Activated CD8-positive, alpha-beta T cell treated with anti-CD3 and anti-CD28 coated beads, Interleukin-2, amount 10 ng/mL, durations not matched to agents 7 days and 5 days (primary cell): Measurements from ENCODE around the gene TBPL1. TPM values are rescaled to one million over a fixed set of nuclear protein-coding genes. Genes with fewer than 3 reads are reported as not detected.
"Not testable (repeated sequence)": the region's sequence is repeated elsewhere in the genome, so short reads cannot be mapped to it uniquely, and the experiment has no call there.

Experiments
- ATAC-seq: fragments of 150-1000 bp; cut with Tn5 transposase; one replicate; pipeline ENCODE4 v1.10.0; 2021; ENCODE audit warnings: moderate library complexity
- CTCF ChIA-PET: fragments of 350-600 bp; sonication (Branson Sonifier 250); formaldehyde crosslinking; loops from one replicate; lab custom pipeline; 2021; ENCODE audit warnings: antibody characterized with exemption; lab: Charles Lee
- POLR2A ChIA-PET: fragments of 350-600 bp; sonication (Branson Sonifier 250); formaldehyde crosslinking; loops from one replicate; lab custom pipeline; 2021; ENCODE audit warnings: antibody characterized with exemption; lab: Charles Lee
- DNase-seq: peaks from one replicate; pipeline ENCODE4 v3.0.0-alpha.2; 2020
- H3K27ac Mint-ChIP-seq: one replicate; pipeline ENCODE4 v1.8.0; 2021; ENCODE audit warnings: mild to moderate bottlenecking, mixed read lengths
- H3K27me3 Mint-ChIP-seq: one replicate; pipeline ENCODE4 v1.8.0; 2021; ENCODE audit warnings: low read depth, mixed read lengths
- H3K36me3 Mint-ChIP-seq: one replicate; pipeline ENCODE4 v1.8.0; 2021; ENCODE audit warnings: low read depth, mixed read lengths
- H3K4me1 Mint-ChIP-seq: one replicate; pipeline ENCODE4 v1.8.0; 2021; ENCODE audit warnings: low read depth, mixed read lengths
- H3K4me3 Mint-ChIP-seq: one replicate; pipeline ENCODE4 v1.8.0; 2021; ENCODE audit warnings: mild to moderate bottlenecking, mixed read lengths
- H3K9me3 Mint-ChIP-seq: one replicate; pipeline ENCODE4 v1.8.0; 2022; ENCODE audit warnings: mixed read lengths; ENCODE audit not compliant: insufficient read depth
- total RNA-seq, 2 experiments: library from RNA; stranded (reverse); gene quantifications; one replicate each; pipeline ENCODE4 v1.2.3, GENCODE V29; 2021

TBPL1 gene
- total RNA-seq, 2 experiments from 2014 or later: 29.1 to 35.2 TPM

DNA sequence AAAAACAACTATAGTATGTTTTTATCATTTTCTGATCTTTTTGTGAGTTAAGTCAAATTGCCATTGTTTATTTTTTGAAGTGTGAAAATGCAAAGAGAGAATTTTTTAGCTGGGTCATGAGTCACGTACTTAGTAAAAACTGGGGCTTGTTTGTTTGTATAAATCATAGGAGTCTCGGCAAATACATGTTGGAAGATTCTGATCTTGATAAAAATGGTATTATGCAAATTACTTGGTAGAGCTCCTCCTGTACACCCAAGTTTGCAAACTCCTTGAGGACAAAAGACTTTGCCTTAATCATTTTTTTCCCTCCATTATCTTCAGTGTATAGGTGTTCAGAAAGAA is 25.8 kb downstream of the TBPL1 start:
- ChIA-PET CTCF (interaction anchor here (1.2 to 4.7 kb wide), 4 partner anchors 55 to 118 kb away, joined by 3 to 26 read pairs (median 14); no protein-coding TSS in a partner anchor), POLR2A (interaction anchor here (0.6 kb wide), 1 partner anchor 11 kb away, joined by 3 read pairs; no protein-coding TSS in a partner anchor)
- H3K27ac Mint-ChIP-seq: no peak overlapping the region
- H3K9me3 Mint-ChIP-seq: no peaks in the 10 kb centered on the region
- H3K36me3 Mint-ChIP-seq: peaks cover 22% of the 10 kb centered on the region
- no peak overlapping the region for H3K4me3 Mint-ChIP-seq
- DNase-seq: no peak
- no peaks in the 10 kb centered on the region for H3K27me3 Mint-ChIP-seq
- peaks cover 28% of the 10 kb centered on the region for H3K4me1 Mint-ChIP-seq
- ATAC-seq: no peak

DNA sequence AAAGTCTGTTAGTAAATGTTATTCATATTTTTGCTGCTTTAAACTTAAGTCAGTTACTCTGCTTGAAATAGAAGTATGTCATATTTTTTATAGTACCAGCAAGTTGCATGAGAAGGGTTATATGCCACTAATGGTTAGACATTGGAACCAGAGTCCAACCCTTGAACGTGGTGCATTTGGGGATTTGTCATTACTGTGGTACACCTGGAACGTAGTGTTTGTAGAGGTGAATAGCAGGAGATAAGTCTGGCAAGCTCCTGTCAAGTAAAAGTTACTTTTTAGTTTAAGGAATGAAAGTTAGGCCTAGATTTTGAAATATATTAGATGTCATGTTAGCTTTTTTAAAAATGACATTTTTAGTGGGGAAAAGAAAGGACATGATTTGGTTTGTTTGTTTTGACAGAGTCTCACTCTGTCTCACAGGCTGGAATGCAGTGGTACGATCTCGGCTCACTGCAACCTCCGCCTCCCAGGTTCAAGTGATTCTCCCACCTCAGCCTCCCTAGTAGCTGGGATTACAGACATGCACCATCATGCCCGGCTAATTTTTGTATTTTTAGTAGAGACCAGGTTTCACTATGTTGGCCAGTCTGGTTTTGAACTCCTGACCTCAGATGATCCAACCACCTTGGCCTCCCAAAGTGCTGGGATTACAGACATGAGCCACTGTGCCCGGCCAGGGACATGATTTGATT is 26.4 kb downstream of the TBPL1 start:
- POLR2A ChIA-PET, H3K27ac Mint-ChIP-seq: not testable (repeated sequence)
- peaks cover 32% of the 10 kb centered on the region for H3K4me1 Mint-ChIP-seq

DNA sequence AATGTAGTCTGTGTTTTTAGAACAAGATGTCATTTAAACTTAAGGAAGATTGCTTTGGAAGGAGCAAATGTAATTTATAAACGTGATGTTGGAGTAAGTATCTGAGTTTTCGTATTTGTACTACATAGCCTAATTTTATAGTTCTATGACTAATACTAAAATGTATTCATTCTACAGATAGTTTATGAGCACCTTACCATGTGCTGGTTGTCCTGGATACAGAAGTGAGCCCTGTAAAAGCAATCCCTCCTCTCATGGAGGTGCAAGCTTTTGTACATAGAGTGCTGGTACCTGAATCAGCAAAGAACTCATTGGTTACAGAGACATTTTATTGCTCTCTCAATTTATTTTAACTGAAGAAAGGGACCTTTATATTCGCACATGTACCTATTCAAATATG is 27.1 kb downstream of the TBPL1 start:
- no peak overlapping the region for H3K4me3 Mint-ChIP-seq
- H3K27ac Mint-ChIP-seq: no peak overlapping the region
- no peaks in the 10 kb centered on the region for H3K9me3 Mint-ChIP-seq
- H3K27me3 Mint-ChIP-seq: no peaks in the 10 kb centered on the region
- DNase-seq: no peak
- ATAC-seq: no peak
- CTCF ChIA-PET: interaction anchor here (3.1 to 4.7 kb wide), 2 partner anchors 83 to 117 kb away, joined by 14 to 26 read pairs; no protein-coding TSS in a partner anchor
- POLR2A ChIA-PET: no interaction called here
- peaks cover 29% of the 10 kb centered on the region for H3K36me3 Mint-ChIP-seq
- peaks cover 38% of the 10 kb centered on the region for H3K4me1 Mint-ChIP-seq

More for the DNA sequence above, 26.4 kb downstream of the TBPL1 start:
- peaks cover 25% of the 10 kb centered on the region for H3K36me3 Mint-ChIP-seq
- not testable (repeated sequence) for H3K4me3 Mint-ChIP-seq, H3K27me3 Mint-ChIP-seq, ATAC-seq, DNase-seq, H3K9me3 Mint-ChIP-seq
- CTCF ChIA-PET: interaction anchor here (1.2 to 4.7 kb wide), 3 partner anchors 63 to 118 kb away, joined by 3 to 26 read pairs (median 14); no protein-coding TSS in a partner anchor

DNA sequence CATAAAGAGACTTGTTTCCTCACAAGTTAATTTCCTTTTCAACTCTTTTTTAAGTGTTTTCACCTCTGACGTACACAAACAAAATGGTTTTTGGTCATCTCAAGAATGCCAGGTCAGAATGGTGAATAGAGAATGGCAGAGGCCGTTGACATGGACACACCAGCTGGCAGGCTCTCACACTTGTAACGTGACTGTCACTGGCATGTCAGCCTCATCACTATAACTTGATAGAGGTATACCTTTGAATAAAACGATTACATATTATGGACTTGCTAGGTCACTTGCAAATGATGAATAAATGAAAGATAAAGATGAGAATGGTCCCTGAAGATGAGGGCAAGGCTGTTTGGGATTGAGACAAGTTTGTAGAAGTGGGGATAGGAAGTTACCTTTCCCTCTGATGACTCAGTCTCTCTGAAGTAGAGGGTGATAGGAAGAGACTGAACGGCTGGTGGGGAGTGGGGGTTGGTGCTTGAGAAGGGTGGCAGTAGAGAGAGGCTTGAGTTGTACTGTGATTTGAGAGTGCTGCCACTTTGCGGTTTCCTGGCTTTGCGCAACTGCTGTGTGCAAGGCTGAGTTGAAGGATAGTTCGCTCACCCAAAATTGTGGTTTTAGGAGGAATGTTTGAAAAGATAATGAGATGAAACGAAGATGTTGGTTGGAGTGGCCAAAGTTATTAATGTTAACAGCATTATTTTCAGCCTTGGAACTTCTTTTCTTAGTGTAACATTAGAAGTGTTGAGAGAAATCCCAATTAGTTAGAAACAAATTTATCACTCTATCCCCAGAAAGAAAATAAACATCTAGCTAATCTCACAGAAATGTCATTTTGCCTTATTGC is 30.3 kb downstream of the TBPL1 start:
- H3K4me3 Mint-ChIP-seq: peak overlapping the region; percentile 35
- POLR2A ChIA-PET: no interaction called here
- H3K27ac Mint-ChIP-seq: peak overlapping the region; percentile 66

DNA sequence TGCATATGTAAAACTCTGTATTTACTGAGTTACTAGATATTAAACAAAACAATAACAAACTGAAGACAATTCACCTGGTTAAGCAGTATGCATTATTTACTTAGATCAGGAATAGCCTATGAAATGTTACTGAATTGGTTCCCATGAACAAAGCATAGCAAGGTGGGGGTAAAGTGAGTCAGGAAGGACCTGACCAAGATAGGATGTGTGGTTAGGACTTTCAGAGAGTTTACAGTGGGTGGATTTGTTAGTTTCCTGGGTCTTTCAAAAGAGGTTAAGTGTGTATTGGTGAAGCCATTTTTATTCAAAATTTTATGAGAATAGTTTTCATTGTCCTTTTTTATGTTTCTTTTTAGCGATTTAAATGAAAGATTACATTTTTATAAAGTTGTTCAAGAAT is 32.9 kb downstream of the TBPL1 start:
- ATAC-seq (peak; percentile 52), DNase-seq (no peak)
- Mint-ChIP-seq H3K27ac (peak overlapping the region; percentile 41), H3K4me3 (peak overlapping the region; percentile 26), H3K27me3 (no peaks in the 10 kb centered on the region), H3K36me3 (peaks cover 51% of the 10 kb centered on the region), H3K9me3 (no peaks in the 10 kb centered on the region), H3K4me1 (peaks cover 41% of the 10 kb centered on the region)
- ChIA-PET POLR2A (no interaction called here), CTCF (interaction anchor here (1.7 to 3.2 kb wide), 2 partner anchors 62 to 78 kb away, joined by 5 to 15 read pairs; no protein-coding TSS in a partner anchor)

More for the DNA sequence above, 30.3 kb downstream of the TBPL1 start:
- ATAC-seq: peak; percentile 92
- DNase-seq: peak; percentile 69
- Mint-ChIP-seq H3K4me1 (peaks cover 50% of the 10 kb centered on the region), H3K9me3 (no peaks in the 10 kb centered on the region), H3K36me3 (peaks cover 50% of the 10 kb centered on the region), H3K27me3 (no peaks in the 10 kb centered on the region)
- CTCF ChIA-PET: interaction anchor here (0.9 to 4.1 kb wide), 13 partner anchors 10 to 140 kb away, joined by 3 to 38 read pairs (median 6); no protein-coding TSS in a partner anchor

DNA sequence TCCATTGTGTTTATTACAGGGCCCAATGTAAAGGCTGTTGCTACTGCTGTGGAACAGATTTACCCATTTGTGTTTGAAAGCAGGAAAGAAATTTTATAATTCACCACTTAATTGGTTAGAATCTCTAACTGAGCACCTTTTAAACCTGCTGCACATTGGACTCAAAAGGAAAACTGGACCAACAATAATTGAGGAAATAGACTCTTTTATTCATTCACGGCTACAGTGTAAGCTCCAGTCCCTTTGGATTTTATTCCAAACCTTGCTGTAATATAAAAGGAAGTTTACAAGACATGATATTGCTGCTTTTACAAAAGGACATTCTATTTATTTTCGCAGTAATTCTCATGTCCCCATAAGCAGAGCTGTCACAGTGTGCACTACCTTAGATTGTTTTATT is 33.9 kb downstream of the TBPL1 start:
- no peak for ATAC-seq
- POLR2A ChIA-PET: no interaction called here
- Mint-ChIP-seq H3K4me1 (peaks cover 39% of the 10 kb centered on the region), H3K27ac (no peak overlapping the region), H3K9me3 (no peaks in the 10 kb centered on the region), H3K4me3 (no peak overlapping the region), H3K36me3 (peaks cover 46% of the 10 kb centered on the region), H3K27me3 (no peaks in the 10 kb centered on the region)
- no peak for DNase-seq
- CTCF ChIA-PET: interaction anchor here (1.2 to 6.1 kb wide), 4 partner anchors 13 to 110 kb away, joined by 3 to 24 read pairs (median 5); no protein-coding TSS in a partner anchor

DNA sequence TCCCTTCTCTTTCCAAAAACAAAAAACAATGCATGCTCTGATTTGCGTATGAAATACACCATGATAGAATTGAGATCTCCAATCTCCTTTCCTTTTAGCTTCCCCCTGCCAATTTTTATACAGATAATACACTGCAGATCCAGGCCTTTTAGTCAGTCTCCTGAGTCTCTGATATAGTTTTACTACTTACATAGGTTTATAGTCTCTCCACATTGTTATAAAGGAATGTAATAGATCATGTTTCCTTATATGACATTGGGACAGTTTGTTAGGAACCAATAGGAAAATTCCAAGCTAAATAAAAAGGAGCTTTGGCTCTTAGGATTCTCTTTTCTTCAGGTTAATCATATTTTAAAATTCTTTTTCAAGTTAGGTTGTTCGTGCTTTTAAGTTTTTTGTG is 36.5 kb downstream of the TBPL1 start:
- Mint-ChIP-seq H3K27me3 (no peaks in the 10 kb centered on the region), H3K4me3 (no peak overlapping the region), H3K36me3 (peaks cover 27% of the 10 kb centered on the region), H3K9me3 (no peaks in the 10 kb centered on the region), H3K27ac (no peak overlapping the region), H3K4me1 (peaks cover 18% of the 10 kb centered on the region)
- POLR2A ChIA-PET: no interaction called here
- ATAC-seq (no peak), DNase-seq (no peak)
- CTCF ChIA-PET: interaction anchor here (1.4 to 6.1 kb wide), 4 partner anchors 16 to 74 kb away, joined by 3 to 24 read pairs (median 8); no protein-coding TSS in a partner anchor

DNA sequence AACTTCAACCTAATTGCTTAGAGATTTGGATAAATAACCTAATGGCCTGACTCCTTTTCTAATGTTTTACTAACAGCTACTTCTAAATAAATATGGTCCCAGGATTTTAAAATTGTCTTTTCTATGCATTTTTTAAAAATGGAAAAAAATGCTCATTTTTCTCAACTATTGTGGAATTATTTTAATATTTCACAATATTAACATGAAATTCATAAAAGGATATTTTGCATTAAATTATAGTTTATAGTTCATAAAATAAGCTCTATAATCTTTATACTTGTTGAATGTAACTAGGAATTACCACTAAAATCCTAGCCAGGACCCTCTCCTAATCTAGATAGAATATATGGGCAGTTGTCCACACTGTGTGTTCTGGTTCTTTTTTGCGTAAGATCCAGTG is 37.3 kb downstream of the TBPL1 start:
- Mint-ChIP-seq H3K27ac (no peak overlapping the region), H3K4me1 (peaks cover 13% of the 10 kb centered on the region), H3K36me3 (peaks cover 21% of the 10 kb centered on the region), H3K27me3 (no peaks in the 10 kb centered on the region), H3K9me3 (no peaks in the 10 kb centered on the region), H3K4me3 (no peak overlapping the region)
- CTCF ChIA-PET: interaction anchor here (1.2 to 6.1 kb wide), 4 partner anchors 8 to 74 kb away, joined by 3 to 24 read pairs (median 7); no protein-coding TSS in a partner anchor
- ATAC-seq: no peak
- DNase-seq: no peak
- POLR2A ChIA-PET: interaction anchor here (0.6 to 1.6 kb wide), 3 partner anchors 9 to 1115 kb away, joined by 3 to 6 read pairs (median 4); no protein-coding TSS in a partner anchor

DNA sequence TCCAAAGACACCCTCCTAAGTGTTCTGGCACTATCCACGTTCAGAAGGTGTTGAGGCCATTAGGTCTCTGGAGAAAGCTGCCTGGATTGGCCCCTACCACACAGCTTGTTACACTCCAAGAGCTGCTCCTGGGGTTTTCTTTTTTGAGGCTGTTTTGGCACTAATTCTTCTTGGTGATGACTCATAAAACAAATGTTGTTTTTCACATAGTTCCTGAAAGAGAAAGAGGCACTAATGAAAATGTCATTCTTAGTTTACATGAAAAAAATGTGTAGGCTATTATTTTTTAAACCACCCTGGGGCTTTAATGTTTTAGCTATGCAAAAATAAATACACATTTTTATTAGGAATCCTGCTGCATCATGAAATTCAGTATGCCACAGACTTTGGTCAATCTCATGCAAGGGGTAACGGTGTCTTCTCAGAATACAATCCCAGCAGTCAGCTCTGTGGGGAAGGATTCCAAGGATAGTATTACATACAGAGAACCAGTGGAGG is 38.1 kb downstream of the TBPL1 start:
- CTCF ChIA-PET: interaction anchor here (0.5 to 6.1 kb wide), 6 partner anchors 9 to 1684 kb away, joined by 3 to 24 read pairs (median 5); no protein-coding TSS in a partner anchor

DNA sequence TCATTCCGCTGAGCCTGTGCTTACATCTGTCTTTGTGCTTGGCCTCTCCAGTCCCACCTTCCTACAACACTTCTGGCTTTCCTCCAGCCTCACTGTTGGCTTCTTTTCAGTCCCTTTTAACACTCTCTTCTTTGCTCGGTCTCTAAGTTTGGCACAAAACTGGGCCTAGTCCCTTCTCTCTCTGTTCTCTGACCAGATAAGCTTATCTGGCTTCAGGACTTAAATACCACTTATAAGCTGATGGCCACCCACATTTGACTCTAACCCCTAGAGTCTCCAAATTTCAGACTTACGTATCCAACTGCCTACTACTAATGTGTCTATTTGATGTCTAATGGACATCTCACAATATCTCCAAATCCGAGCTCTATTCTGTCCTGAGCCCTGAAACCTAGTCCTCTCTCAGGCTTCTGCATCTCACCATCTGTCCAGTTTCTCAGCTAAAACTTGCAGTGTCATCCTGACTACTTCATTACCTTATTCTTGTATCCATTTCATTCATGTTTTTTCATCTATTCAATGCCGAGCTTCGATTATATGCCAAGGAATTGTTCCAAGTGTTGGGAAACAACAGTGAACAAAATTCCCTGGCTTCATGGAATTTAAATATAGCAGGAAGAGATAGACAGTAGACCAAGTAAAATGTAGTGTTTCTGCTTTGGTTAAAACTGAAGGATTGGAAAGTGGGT is 40.1 kb downstream of the TBPL1 start:
- DNase-seq: no peak
- Mint-ChIP-seq H3K27ac (no peak overlapping the region), H3K27me3 (peaks cover 2% of the 10 kb centered on the region), H3K9me3 (no peaks in the 10 kb centered on the region), H3K4me1 (no peaks in the 10 kb centered on the region), H3K4me3 (no peak overlapping the region), H3K36me3 (peaks cover 3% of the 10 kb centered on the region)
- POLR2A ChIA-PET: no interaction called here
- ATAC-seq: no peak
- CTCF ChIA-PET: interaction anchor here (1.0 to 6.1 kb wide), 2 partner anchors 20 to 71 kb away, joined by 5 to 24 read pairs; no protein-coding TSS in a partner anchor

More for the DNA sequence above, 38.1 kb downstream of the TBPL1 start:
- ATAC-seq: no peak
- Mint-ChIP-seq H3K36me3 (peaks cover 15% of the 10 kb centered on the region), H3K9me3 (no peaks in the 10 kb centered on the region), H3K4me1 (peaks cover 4% of the 10 kb centered on the region), H3K4me3 (no peak overlapping the region), H3K27me3 (no peaks in the 10 kb centered on the region), H3K27ac (no peak overlapping the region)
- DNase-seq: no peak
- POLR2A ChIA-PET: interaction anchor here (1.6 kb wide), 1 partner anchor 9 kb away, joined by 4 read pairs; no protein-coding TSS in a partner anchor

DNA sequence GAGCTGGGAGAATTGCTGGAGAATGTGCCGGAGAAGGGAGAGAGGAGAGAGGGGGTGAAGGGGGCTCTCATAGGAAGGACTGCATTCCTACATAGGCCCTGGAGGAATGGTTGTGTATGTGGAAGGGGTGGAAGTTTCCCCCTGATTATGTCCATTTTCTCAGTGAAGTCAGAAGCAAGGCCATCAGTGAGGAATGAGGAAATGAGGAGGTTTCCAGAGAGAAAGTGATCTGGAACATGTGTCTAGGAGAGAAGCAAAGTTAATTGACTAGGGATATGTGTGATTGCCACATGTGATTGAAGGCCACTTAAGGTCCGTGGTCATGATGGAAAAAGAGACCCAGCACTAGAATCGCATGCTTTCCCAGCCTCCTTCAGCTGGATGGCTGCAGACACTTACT is 42.3 kb downstream of the TBPL1 start:
- no peaks in the 10 kb centered on the region for H3K9me3 Mint-ChIP-seq
- no peaks in the 10 kb centered on the region for H3K36me3 Mint-ChIP-seq
- H3K27me3 Mint-ChIP-seq: peaks cover 5% of the 10 kb centered on the region
- H3K27ac Mint-ChIP-seq: no peak overlapping the region
- ChIA-PET CTCF (no interaction called here), POLR2A (no interaction called here)
- no peak overlapping the region for H3K4me3 Mint-ChIP-seq
- no peaks in the 10 kb centered on the region for H3K4me1 Mint-ChIP-seq
- ATAC-seq (no peak), DNase-seq (no peak)
